Ishikawa (cell line): Measurements from ENCODE around the gene CYTH4.

Source experiments
- CEBPB ChIP-seq: IDR thresholded peaks from 2 replicates; pipeline ENCODE4 v1.6.1; 2012
- CREB1 ChIP-seq: IDR thresholded peaks from 2 replicates; pipeline ENCODE4 v1.6.1; 2012; ENCODE audit warnings: low read depth
- EGR1 ChIP-seq: IDR thresholded peaks from 2 replicates; pipeline ENCODE4 v1.6.1; 2012
- EP300 ChIP-seq: IDR thresholded peaks from 2 replicates; pipeline ENCODE4 v1.6.1; 2012; ENCODE audit warnings: borderline replicate concordance
- FOXM1 ChIP-seq: IDR thresholded peaks from 2 replicates; pipeline ENCODE4 v1.6.1; 2012; ENCODE audit warnings: low read depth, borderline replicate concordance
- MAX ChIP-seq: IDR thresholded peaks from 2 replicates; pipeline ENCODE4 v1.6.1; 2012
- NFIC ChIP-seq: IDR thresholded peaks from 2 replicates; pipeline ENCODE4 v1.6.1; 2012
- RAD21 ChIP-seq: IDR thresholded peaks from 2 replicates; pipeline ENCODE4 v1.6.1; 2012; ENCODE audit warnings: low read depth
- REST ChIP-seq: IDR thresholded peaks from 2 replicates; pipeline ENCODE4 v1.6.1; 2012; ENCODE audit warnings: low read depth, mild to moderate bottlenecking
- TAF1 ChIP-seq: IDR thresholded peaks from 2 replicates; pipeline ENCODE4 v1.6.1; 2012; ENCODE audit warnings: low read depth, mild to moderate bottlenecking
- TCF12 ChIP-seq: IDR thresholded peaks from 2 replicates; pipeline ENCODE4 v1.6.1; 2012; ENCODE audit warnings: low read depth
- TEAD4 ChIP-seq: IDR thresholded peaks from 2 replicates; pipeline ENCODE4 v1.6.1; 2012
- USF1 ChIP-seq: IDR thresholded peaks from 2 replicates; pipeline ENCODE4 v1.6.1; 2012
- YY1 ChIP-seq: IDR thresholded peaks from 2 replicates; pipeline ENCODE4 v1.6.1; 2012; ENCODE audit warnings: low read depth
- ZBTB7A ChIP-seq: IDR thresholded peaks from 2 replicates; pipeline ENCODE4 v1.6.1; 2012; ENCODE audit warnings: low read depth

Gene CYTH4

GRCh38 chr22:37245740-37246139 lies 36.6 kb upstream of the CYTH4 start:
- TF ChIP-seq TCF12, result no peak
- TF ChIP-seq EP300, result no peak
- no peak for TF ChIP-seq USF1
- no peak for TF ChIP-seq ZBTB7A
- TF ChIP-seq RAD21, result no peak
- no peak for TF ChIP-seq TEAD4
- TF ChIP-seq MAX, result no peak
- TF ChIP-seq EGR1, result no peak
- TF ChIP-seq TAF1, result no peak
- TF ChIP-seq YY1, result no peak
- TF ChIP-seq CREB1, result no peak
- TF ChIP-seq NFIC, result no peak
- TF ChIP-seq CEBPB, result no peak
- TF ChIP-seq REST, result no peak
- no peak for TF ChIP-seq FOXM1

- TF ChIP-seq MAX (no peak), EP300 (no peak), TAF1 (no peak), YY1 (no peak), REST (no peak), EGR1 (no peak), USF1 (no peak), NFIC (no peak)
Observed at GRCh38 chr22:37248251-37248650, 34.1 kb upstream of the CYTH4 start.

- TF ChIP-seq EP300 (no peak), REST (no peak), CEBPB (no peak), RAD21 (no peak), YY1 (0 out of 2 replicates have a peak, but pooled peaks have one; percentile 29), TCF12 (no peak), CREB1 (no peak), MAX (no peak)
Observed at GRCh38 chr22:37249986-37250385, 32.3 kb upstream of the CYTH4 start.

- TF ChIP-seq YY1, result no peak
- TF ChIP-seq TEAD4, result no peak
- no peak for TF ChIP-seq CEBPB
- TF ChIP-seq USF1, result no peak
- no peak for TF ChIP-seq REST
- no peak for TF ChIP-seq CREB1
- no peak for TF ChIP-seq EGR1
- no peak for TF ChIP-seq TCF12
- no peak for TF ChIP-seq NFIC
Observed at GRCh38 chr22:37253126-37253660, 29.1 kb upstream of the CYTH4 start.
